Stimulated activated CD8-positive, alpha-beta memory T cell treated with anti-CD3 and anti-CD28 coated beads, Interleukin-4, amount 100 ng/mL, for 48 hours (primary cell): Measurements from ENCODE around the gene MSX2.

Source experiments
- DNase-seq: peaks from one replicate; pipeline ENCODE4 v3.0.0-alpha.2; 2020

MSX2 gene

DNA sequence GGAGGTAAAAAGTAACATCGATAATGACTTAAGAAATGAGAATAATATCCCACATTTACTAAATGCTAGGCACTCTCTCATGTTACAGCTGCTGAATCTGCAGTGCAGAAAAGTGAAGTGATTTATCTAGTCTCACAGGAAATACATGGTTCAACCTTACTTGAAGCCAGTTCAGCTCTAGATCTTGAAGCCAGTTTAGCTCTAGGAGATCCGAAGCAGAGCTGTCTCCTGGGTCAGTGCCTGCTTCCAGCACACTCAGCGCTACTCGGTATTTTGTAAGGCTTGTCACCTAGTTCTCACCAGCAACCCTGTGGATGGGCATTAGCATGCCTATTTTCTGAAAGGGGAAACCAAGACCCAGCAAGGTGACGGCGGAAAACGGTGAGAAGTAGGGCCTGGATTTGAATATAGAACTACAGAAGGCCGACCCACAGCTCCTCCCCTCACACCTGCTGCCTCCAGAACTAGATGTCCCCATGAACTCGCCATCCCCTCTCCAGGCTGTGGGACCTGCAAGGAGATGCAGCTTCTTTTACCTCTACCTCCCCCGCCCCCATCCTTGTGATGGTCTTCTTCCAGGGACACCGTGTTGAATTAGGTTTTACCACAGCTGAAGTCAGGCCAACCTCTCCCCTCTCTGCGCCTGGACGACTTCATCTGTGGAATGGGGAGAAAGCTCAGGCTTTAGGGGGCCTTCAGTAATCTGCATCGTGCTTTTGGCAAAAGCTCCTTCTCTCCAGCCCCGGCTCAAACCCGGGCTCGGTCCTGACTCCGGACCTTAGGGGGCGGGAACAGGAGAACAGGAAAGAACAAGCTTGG lies 4.4 kb upstream of the MSX2 start:
- no peak for DNase-seq

DNA sequence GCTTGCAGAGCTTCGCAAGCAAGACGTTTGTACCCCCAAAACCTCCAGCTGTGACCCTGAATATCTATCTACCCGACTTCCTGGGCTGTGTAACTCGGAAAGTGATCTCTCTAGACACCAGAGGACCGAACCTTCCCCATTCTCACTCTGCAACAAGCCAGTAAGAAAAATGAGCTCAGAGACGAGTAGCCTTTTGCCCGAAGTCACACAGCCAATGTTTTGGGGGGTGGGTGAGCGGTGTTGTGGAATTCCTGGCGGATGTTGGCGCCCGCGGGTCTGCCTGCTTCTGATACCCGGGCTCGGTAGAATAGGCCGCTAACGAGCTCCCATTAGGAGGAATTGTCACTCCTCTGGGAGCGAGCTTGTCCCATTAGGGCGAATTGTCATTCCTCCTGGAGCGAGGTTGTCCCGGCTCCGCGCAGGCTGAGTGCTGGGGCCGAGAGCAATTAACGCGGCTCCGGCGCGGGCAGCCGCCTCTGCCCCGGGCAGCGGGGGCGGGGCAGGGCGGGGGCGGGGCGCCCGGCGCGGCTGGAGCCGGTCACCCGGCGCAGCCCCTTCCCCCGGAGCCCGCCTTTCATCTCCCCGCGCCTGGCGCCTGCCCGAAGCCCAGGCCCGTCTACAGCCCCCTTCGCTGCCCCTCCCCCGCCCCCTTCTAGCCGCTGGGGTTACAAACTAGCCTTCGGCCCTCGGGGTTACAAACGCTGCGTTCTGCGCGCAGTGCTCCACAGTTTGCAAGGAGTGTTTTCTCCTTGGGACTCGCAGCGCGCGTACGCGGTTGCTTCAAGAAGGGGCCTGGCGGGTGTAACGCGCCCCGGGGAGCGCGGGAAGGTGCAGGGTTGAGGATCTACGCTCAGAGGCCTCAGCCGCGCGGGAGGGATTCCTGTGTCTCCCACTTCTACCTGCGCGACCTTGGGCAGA lies 3.5 kb upstream of the MSX2 start:
- no peak for DNase-seq

GRCh38 chr5:174721530-174722432 lies 2.6 kb upstream of the MSX2 start:
- DNase-seq = no peak

GRCh38 chr5:174722500-174722899 lies 1.9 kb upstream of the MSX2 start:
- no peak for DNase-seq

DNA sequence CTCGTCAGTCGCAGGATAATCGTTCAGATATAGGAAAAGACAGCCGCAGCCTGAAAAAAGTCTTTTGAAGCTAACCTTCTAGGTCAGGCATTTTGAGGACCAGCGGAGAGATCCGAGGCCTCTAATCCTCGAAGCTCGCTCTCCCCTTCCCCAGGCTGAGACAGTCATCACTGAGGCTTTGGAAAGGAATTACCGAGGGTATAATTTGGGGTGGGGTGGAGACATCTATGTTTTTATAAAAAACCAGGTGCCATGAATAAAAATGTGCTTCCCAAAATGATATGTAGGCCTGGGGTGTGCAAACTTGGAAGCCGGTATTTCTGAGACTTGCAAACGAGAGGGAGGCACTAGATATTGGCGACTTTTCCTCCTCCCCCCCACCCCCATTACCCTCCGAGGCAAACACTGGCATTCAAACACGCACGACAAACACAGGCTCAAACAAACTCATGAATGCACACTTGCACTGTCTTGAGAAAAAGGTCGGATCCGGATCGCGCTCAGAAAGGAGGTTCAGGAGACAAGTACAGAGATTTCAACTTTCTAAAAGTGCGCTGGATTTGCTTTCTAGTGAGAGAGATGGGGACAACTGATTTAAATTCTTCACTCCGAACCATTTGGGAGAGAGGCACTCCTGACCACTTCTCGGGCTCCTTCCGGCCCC lies 935 bp upstream of the MSX2 start:
- DNase-seq = no peak

DNA sequence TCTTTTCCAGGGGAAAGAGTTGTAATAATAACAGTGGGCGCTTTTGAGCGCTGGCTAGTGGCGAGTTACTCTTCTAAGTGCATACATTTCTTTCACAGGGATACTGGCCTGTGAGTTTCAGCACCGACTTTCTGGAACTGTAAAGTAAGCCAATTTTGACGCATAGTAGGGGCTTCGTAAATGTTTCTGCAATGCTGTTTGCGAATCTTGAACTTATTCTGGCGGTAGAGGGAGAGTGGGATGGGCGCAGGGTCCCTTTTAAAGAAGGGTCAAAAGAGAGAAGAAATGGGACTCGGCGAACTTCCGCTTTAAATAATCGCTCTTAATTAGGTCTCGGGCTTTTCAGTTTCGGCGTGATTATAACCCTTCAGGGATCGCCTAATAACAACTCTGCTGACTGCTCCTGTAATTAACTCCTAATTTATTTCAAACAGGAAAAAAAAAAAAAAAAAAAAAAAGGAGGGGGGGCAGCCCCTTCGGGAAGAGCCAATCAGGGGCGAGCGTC lies 351 bp upstream of the MSX2 start:
- DNase-seq = no peak

DNA sequence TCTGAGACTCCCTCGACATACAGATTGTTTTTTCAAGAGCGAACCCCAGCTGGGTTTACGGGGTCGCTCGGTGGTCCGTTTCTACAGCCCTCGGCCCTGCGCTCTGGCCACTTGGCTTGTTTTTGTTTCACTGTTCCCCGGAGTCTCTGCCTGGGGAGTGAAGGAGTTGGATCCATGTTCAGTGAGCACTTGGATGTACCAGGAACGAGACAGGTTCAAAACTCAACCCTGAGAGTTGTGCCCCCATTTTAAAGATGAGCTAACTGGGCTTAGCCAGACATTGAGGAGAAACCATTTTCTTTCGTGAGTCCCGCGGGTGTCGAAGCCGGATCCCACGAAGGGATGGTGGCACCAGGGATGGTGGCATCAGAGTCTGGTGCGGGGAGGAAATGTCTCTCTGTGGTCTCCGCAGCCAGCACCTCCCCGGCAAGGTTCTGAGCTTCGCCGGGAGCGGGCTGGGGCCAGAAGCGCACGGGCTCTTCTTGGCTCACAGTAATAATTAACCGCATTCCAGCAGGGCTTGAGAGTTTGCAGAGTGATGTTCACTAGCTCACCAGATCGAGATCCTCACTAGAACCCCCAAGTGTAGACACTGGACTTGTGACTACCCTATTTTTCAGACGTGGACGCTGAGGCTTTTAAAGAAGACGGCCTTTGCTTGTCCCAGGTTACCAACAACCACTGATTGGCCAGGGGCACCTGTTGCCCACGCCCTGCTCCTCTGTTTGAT lies 1.0 kb downstream of the MSX2 start:
- no peak for DNase-seq

- DNase-seq = no peak
Observed at GRCh38 chr5:174725991-174726601, 1.7 kb downstream of the MSX2 start.

- no peak for DNase-seq
Observed at GRCh38 chr5:174726916-174727793, 2.8 kb downstream of the MSX2 start.

- no peak for DNase-seq
Observed at GRCh38 chr5:174727794-174728680, 3.7 kb downstream of the MSX2 start.

GRCh38 chr5:174729075-174729680 lies 4.8 kb downstream of the MSX2 start:
- no peak for DNase-seq

- no peak for DNase-seq
Observed at GRCh38 chr5:174731214-174732035, 7.0 kb downstream of the MSX2 start.

- no peak for DNase-seq
Observed at GRCh38 chr5:174732036-174733020, 7.9 kb downstream of the MSX2 start.

DNA sequence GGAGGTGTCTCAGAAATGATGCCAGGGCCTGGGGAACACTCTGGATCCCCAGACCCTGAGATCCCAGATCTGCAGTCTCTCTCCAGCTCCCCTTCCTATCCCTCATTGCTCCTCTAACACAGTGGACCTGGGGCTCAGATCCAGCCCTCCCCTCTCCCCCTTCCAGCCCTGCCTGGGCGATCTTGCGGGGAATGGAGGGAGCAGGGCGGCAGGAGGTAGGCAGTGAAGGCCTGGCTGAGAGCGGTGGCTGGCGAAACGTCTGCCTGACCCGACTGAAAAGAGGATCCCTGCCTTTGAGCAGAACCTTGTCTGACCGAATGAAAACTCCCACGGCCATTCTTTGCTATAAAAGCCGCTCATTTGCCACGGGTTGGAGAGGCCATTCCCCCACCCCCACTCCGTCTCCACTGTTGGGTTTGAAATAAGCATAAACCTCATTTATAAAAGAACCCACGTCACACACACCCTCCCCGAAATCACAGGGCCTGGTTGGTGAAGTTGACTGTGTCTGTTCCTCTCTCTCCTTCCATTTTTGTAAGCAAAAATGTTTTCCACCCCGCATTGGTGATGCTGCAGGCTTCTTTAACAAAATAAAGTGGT lies 8.8 kb downstream of the MSX2 start:
- no peak for DNase-seq

DNA sequence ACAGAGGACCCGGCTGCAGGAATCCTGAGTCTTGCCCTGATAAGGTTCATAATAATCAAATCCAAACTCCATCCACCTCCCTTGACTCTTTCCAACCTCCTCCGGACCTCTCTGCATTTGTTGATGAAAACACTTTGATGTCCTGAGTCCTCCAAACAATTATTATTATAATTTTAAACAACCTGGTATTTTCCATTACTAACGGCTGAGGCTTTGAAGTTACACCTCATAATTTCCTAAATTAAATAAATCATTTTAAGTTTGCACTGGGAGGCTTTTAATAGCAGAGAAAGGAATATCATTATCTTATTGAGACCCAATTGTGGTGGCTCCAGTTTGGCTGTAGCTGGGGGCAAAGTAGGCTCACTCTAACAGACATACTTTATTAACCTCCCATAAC lies 9.5 kb downstream of the MSX2 start:
- DNase-seq = no peak
